Duodenal mucosa (tissue), 2 donors: ENCODE results near the gene TLL2.
A peak's percentile ranks its signal among the peaks of the same experiment; 100 is the strongest.

ENCODE experiments used
- H3K27ac ChIP-seq: one replicate; pipeline ENCODE4 v1.7.0; 2013; ENCODE audit warnings: low read depth, low read length
- H3K27me3 ChIP-seq, 2 donors: one replicate each; pipeline ENCODE4 v1.7.0; 2013; ENCODE audit warnings: low read length in 2 of 2, control low read depth in 1 of 2; ENCODE audit not compliant: insufficient read depth in 2 of 2, control insufficient read depth in 1 of 2
- H3K36me3 ChIP-seq, 2 donors: one replicate each; pipeline ENCODE4 v1.7.0; 2013; ENCODE audit warnings: low read length in 2 of 2, control low read depth in 1 of 2; ENCODE audit not compliant: insufficient read depth in 2 of 2, control insufficient read depth in 1 of 2
- H3K4me1 ChIP-seq, 2 donors: one replicate each; pipeline ENCODE4 v1.7.0; 2013; ENCODE audit warnings: low read length in 2 of 2, control low read depth in 1 of 2; ENCODE audit not compliant: insufficient read depth in 2 of 2, control insufficient read depth in 1 of 2
- H3K4me3 ChIP-seq, 2 donors: one replicate each; pipeline ENCODE4 v1.7.0; 2013; ENCODE audit warnings: low read length in 2 of 2, low read depth in 1 of 2
- H3K9ac ChIP-seq, 2 donors: one replicate each; pipeline ENCODE4 v1.7.0; 2013; ENCODE audit warnings: low read length in 2 of 2, low read depth in 1 of 2
- H3K9me3 ChIP-seq, 2 donors: one replicate each; pipeline ENCODE4 v1.7.0; 2013; ENCODE audit warnings: low read length in 2 of 2, control low read depth in 1 of 2; ENCODE audit not compliant: control insufficient read depth in 1 of 2

The TLL2 gene

DNA sequence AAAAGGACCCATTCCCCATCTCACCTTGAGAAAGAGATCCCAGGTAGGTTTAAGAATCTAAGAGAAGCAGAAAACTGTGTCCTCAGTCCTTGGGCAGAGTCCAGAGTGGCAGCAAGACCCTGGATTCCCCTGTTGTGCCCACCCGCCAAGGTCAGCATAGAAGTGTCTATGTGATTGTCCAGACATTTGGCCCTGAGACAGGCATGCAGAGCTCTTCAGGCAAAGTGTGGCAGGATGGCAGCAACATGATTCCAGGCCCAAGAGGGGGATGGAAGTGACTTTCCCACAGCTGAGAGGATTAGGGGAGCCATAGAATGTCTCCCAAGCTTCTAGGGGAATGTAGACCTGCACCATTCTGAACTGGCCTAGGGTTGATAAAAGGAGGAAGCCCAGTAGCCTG lies 115.8 kb downstream of the TLL2 start:
- no peak overlapping the region for H3K27ac ChIP-seq
- H3K9ac ChIP-seq: no peak overlapping the region
- H3K4me3 ChIP-seq: no peak overlapping the region
- H3K4me1 ChIP-seq: no peaks in the 10 kb centered on the region
- H3K36me3 ChIP-seq: no peaks in the 10 kb centered on the region
- H3K9me3 ChIP-seq: no peaks in the 10 kb centered on the region
- peaks cover 7 to 20% of the 10 kb centered on the region in 2 donors for H3K27me3 ChIP-seq

DNA sequence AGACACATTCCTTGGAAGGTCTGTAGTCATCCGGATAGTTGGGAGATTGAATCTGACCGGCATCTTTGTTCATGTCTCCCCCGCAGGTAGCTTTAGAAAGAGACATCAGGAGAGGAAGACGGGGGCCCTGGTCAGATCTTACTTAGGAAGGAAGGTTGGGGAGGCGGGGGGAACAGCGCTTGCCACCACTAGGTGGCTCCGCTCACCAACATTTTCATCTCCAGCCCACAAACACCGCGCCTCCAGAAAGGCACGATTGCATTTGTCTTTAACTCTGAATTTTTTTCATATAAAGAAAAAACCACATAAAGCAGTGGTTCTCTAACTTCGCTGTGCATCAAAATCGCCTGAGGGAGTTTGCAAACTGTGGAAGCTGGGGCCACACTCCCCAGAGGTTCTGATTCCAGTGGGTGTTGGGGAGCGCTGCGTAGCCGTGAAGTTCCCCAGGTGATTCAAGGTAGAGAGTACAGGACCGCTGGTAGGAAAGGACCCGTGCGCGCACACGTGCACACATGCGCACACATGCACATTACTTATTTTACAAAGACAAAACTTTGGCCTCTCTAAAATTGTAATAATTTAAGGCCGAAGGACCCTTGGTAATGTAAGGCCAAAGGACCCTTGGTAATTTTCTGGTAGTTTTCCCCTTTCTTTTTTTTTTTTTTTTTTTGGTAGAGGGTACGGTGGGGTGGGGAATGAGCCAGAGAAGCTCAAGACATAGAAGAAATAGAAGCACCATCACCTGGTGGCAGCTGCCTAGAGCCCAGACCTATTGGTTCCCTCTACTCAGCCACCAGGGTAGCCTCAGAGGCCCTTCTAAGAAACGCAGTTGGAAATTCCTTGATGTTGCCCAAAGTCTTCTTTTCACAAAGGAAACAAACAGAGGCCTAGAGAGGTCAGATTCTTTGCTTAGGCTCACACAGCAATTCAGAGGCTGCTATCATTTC lies 117.5 kb downstream of the TLL2 start:
- H3K9ac ChIP-seq: no peak overlapping the region

DNA sequence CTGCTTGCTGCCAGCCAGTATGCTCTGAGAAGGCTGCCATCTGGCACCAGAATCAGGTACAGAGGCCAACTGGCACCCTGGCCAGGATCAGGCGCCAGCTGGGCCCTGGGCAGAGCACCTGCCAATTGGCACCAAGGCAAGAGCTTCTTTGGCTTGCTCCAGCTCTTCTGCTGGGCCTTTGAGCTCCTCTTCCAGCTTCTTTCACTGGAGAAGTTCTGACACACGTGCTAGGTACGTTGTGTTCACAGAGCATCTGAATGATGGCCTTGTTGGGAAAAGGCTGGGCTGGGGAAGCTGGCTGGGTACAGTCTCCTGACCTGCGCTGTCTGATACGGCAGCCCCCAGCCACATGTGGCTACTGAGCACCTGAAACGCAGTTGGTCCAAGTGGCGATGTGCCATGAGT lies 123.3 kb downstream of the TLL2 start:
- no peaks in the 10 kb centered on the region for H3K4me1 ChIP-seq
- H3K27me3 ChIP-seq: peaks cover 0 to under 1% of the 10 kb centered on the region in 2 donors
- no peak overlapping the region for H3K4me3 ChIP-seq
- H3K36me3 ChIP-seq: no peaks in the 10 kb centered on the region
- H3K27ac ChIP-seq: no peak overlapping the region
- H3K9ac ChIP-seq: no peak overlapping the region
- no peaks in the 10 kb centered on the region for H3K9me3 ChIP-seq

More for the DNA sequence above, 117.5 kb downstream of the TLL2 start:
- no peak overlapping the region for H3K27ac ChIP-seq
- no peaks in the 10 kb centered on the region for H3K9me3 ChIP-seq
- H3K4me3 ChIP-seq: peak overlapping the region in 1 of 2 donors; percentile 54
- H3K4me1 ChIP-seq: no peaks in the 10 kb centered on the region
- peaks cover 7 to 20% of the 10 kb centered on the region in 2 donors for H3K27me3 ChIP-seq
- no peaks in the 10 kb centered on the region for H3K36me3 ChIP-seq

DNA sequence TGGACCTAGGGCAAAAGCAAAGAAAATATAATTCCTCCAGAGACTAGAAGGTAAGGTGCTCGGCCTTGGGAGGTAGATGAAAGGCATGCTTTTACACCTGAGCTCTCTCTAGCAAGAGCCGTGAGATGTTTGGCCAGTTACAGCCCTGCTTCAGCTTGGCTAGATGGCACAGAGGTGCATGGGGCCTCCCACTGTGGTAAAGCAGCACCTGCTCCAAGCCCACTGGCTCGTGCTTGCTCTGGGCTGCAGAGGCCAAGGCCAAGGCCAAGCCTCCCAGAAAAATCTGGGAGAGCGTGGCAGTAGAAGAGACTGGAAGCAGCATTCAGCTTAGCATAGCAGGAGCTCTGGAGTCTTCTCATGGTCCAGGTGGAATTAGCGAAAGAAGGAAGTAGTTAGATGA lies 123.9 kb downstream of the TLL2 start:
- no peaks in the 10 kb centered on the region for H3K36me3 ChIP-seq
- H3K9me3 ChIP-seq: no peaks in the 10 kb centered on the region
- no peaks in the 10 kb centered on the region for H3K4me1 ChIP-seq
- H3K9ac ChIP-seq: no peak overlapping the region
- no peaks in the 10 kb centered on the region for H3K27me3 ChIP-seq
- H3K27ac ChIP-seq: no peak overlapping the region
- no peak overlapping the region for H3K4me3 ChIP-seq

DNA sequence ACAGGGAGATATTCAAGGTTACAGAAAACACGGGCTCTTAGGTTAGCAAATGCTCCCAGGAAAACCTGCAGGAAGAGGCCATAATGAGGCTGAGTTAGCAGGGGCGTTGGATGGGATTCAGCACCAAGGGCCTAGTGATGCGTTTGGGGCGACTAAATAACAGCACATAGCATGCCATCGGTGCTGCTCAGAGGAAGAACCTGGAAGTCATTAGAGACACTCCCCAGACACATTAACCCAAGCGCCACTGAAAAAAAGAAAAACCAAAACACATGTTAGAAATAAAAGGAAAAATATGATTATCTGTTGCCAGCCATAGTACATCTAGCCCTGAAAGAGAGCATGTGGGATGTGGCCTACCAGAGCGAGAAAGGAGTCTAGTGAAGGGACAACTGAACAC lies 126.1 kb downstream of the TLL2 start:
- Histone ChIP-seq H3K27me3 (no peaks in the 10 kb centered on the region), H3K36me3 (no peaks in the 10 kb centered on the region), H3K27ac (no peak overlapping the region), H3K9me3 (no peaks in the 10 kb centered on the region), H3K4me3 (no peak overlapping the region), H3K9ac (no peak overlapping the region), H3K4me1 (no peaks in the 10 kb centered on the region)

DNA sequence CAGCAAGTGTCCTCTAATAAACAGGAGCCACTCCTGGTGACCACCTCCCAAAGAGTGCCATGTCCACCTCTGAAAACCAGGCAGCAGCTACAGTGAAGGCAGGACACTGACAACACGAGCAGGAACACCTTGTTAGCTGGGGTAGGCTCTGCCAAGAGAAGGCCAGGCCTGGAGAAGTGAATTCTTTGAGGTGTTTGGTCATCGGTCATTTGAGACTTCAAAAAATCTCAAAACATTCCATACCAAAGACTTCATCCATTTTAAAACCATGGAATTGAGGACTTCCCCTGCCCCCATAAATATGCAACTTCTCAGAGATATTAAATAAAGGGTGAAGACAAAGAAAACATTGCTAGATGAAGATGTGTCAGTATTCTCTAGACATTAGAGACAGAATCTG lies 126.6 kb downstream of the TLL2 start:
- Histone ChIP-seq H3K9ac (no peak overlapping the region), H3K4me1 (no peaks in the 10 kb centered on the region), H3K27ac (no peak overlapping the region), H3K4me3 (no peak overlapping the region), H3K36me3 (no peaks in the 10 kb centered on the region), H3K27me3 (no peaks in the 10 kb centered on the region), H3K9me3 (no peaks in the 10 kb centered on the region)

DNA sequence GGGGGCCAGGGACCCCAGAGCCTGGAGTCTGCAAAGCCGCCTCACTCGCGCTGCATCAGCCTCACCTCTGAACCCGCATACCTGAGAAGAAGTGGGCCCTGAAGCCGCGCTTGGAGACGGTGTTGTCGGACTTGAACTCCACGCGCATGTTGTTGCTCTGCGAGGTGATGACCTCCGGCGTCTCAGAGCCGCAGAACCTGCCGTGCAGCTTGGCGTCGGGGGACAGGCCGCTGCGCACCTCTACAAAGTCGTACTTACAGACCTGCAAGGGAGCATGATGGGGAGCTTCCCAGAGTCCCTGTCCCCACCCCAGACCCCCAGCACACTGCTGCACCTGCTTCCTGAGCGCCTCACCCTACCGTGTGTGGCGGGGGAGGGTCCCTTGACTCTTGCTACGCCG lies 129.2 kb downstream of the TLL2 start:
- Histone ChIP-seq H3K27ac (no peak overlapping the region), H3K9ac (no peak overlapping the region), H3K9me3 (no peaks in the 10 kb centered on the region), H3K36me3 (no peaks in the 10 kb centered on the region), H3K4me3 (no peak overlapping the region), H3K4me1 (no peaks in the 10 kb centered on the region), H3K27me3 (no peaks in the 10 kb centered on the region)

DNA sequence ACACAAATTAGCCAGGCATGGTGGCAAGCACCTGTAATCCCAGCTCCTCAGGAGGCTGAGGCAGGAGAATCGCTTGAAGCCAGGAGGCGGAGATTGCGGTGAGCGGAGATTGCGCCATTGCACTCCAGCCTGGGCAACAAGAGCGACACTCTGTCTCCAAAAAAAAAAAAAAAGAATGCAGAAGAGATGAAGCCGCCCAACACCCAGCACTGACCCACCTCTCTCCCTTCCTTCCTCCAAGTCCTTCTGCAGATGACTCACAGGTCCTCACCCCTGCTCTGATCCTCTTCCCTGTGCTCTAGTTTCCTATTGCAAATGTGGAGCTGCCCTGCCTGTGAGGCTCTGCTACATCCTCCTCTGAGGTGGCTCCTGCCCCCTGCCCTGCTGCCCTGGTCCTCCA lies 132.9 kb downstream of the TLL2 start:
- Histone ChIP-seq H3K27me3 (no peaks in the 10 kb centered on the region), H3K9me3 (no peaks in the 10 kb centered on the region), H3K36me3 (no peaks in the 10 kb centered on the region), H3K27ac (no peak overlapping the region), H3K4me3 (no peak overlapping the region), H3K4me1 (peaks cover 0 to 2% of the 10 kb centered on the region in 2 donors), H3K9ac (no peak overlapping the region)

DNA sequence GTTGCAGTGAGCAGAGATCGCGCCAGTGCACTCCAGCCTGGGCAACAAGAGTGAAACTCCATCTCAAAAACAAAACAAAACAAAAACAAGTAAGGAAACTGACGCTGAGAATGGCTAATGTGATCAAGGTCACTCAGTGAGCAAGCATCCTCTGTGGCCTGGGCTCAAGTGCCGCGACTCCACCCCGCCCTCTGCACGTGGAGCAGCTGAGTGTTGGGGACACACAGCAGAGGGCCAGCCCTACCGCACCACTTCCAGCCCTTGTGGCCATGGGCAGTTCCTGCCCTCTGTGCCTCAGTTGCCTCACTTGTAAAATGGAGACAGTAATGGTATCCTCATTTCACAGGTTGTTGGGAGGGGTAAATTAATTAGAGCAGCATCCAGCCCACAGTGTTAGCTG lies 134.0 kb downstream of the TLL2 start:
- Histone ChIP-seq H3K4me1 (peaks cover 4 to 10% of the 10 kb centered on the region in 2 donors), H3K36me3 (no peaks in the 10 kb centered on the region), H3K27ac (no peak overlapping the region), H3K4me3 (no peak overlapping the region), H3K9me3 (no peaks in the 10 kb centered on the region), H3K27me3 (no peaks in the 10 kb centered on the region), H3K9ac (no peak overlapping the region)

DNA sequence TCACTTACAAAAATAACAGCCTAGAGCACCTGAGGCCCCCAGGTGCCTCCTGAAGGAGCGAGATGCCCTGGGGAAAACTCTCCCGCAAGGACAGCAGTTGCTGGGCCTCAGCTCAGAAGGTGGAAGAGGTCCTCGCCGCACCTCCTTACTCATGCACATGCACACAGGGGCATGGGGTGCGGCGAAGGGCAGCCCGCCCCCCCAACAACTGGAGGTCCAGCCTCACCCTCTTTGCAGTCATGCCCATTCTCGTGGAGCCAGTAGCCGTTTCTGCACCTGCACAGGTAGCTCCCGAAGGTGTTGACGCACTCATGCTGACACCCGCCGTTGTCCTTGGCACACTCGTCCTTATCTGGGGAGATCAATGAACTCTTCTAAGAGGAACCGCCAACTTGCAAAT lies 135.0 kb downstream of the TLL2 start:
- no peak overlapping the region for H3K4me3 ChIP-seq
- H3K9me3 ChIP-seq: no peaks in the 10 kb centered on the region
- H3K27ac ChIP-seq: no peak overlapping the region

More for the DNA sequence above, 135.0 kb downstream of the TLL2 start:
- H3K9ac ChIP-seq: no peak overlapping the region
- peaks cover 0 to 7% of the 10 kb centered on the region in 2 donors for H3K27me3 ChIP-seq
- H3K4me1 ChIP-seq: peaks cover 4 to 11% of the 10 kb centered on the region in 2 donors
- no peaks in the 10 kb centered on the region for H3K36me3 ChIP-seq
